HL-60/S4 treated with retinoic acid at 250 ng/mL for 4 days and 3 days (cell line): ENCODE results near the gene VDAC2.

ENCODE experiments used
- in situ Hi-C: fragments of 300-500 bp; cut with MboI; formaldehyde crosslinking; loops from 2 replicates; pipeline ENCODE4 v1.7.0; 2022; ENCODE audit warnings: low sequenced_read_pairs

VDAC2 gene

GRCh38 chr10:75228834-75229233, 18.2 kb downstream of the VDAC2 start:
- in situ Hi-C loops, result loop anchor here (25.0 kb wide), 1 partner anchor 967 kb away; no protein-coding TSS in a partner anchor

GRCh38 chr10:75229971-75230370, 19.4 kb downstream of the VDAC2 start:
- in situ Hi-C loops, result loop anchor here (25.0 kb wide), 1 partner anchor 968 kb away; no protein-coding TSS in a partner anchor

GRCh38 chr10:75230600-75231038, 20.0 kb downstream of the VDAC2 start:
- in situ Hi-C loops, result loop anchor here (25.0 kb wide), 1 partner anchor 968 kb away; no protein-coding TSS in a partner anchor

- in situ Hi-C loops, result loop anchor here (25.0 kb wide), 1 partner anchor 970 kb away; no protein-coding TSS in a partner anchor
Observed at GRCh38 chr10:75231672-75232581, 21.3 kb downstream of the VDAC2 start.

GRCh38 chr10:75233444-75234016, 22.9 kb downstream of the VDAC2 start:
- in situ Hi-C loops, result loop anchor here (25.0 kb wide), 1 partner anchor 971 kb away; no protein-coding TSS in a partner anchor

- in situ Hi-C loops, result loop anchor here (25.0 kb wide), 1 partner anchor 972 kb away; no protein-coding TSS in a partner anchor
Observed at GRCh38 chr10:75234017-75234682, 23.6 kb downstream of the VDAC2 start.

GRCh38 chr10:75234683-75235374, 24.2 kb downstream of the VDAC2 start:
- in situ Hi-C loops, result loop anchor here (25.0 kb wide), 1 partner anchor 973 kb away; no protein-coding TSS in a partner anchor

- in situ Hi-C loops, result loop anchor here (25.0 kb wide), 1 partner anchor 973 kb away; no protein-coding TSS in a partner anchor
Observed at GRCh38 chr10:75235375-75236177, 25.0 kb downstream of the VDAC2 start, which contains the start of gene COMTD1. TSS of gene COMTD1 (minus strand) at chr10:75235957. CDS start at chr10:75235928, 29 bp downstream.

GRCh38 chr10:75236178-75236825, 25.7 kb downstream of the VDAC2 start:
- in situ Hi-C loops, result loop anchor here (25.0 kb wide), 1 partner anchor 974 kb away; no protein-coding TSS in a partner anchor

- in situ Hi-C loops, result loop anchor here (25.0 kb wide), 1 partner anchor 976 kb away; no protein-coding TSS in a partner anchor
Observed at GRCh38 chr10:75238182-75239095, 27.8 kb downstream of the VDAC2 start.

- in situ Hi-C loops, result loop anchor here (25.0 kb wide), 1 partner anchor 977 kb away; no protein-coding TSS in a partner anchor
Observed at GRCh38 chr10:75239096-75239790, 28.6 kb downstream of the VDAC2 start.

GRCh38 chr10:75240329-75241076, 29.9 kb downstream of the VDAC2 start:
- in situ Hi-C loops, result loop anchor here (25.0 kb wide), 1 partner anchor 978 kb away; no protein-coding TSS in a partner anchor

GRCh38 chr10:75243426-75243825, 32.8 kb downstream of the VDAC2 start:
- in situ Hi-C loops, result loop anchor here (25.0 kb wide), 1 partner anchor 981 kb away; no protein-coding TSS in a partner anchor

- in situ Hi-C loops, result loop anchor here (25.0 kb wide), 1 partner anchor 982 kb away; no protein-coding TSS in a partner anchor
Observed at GRCh38 chr10:75244487-75245353, 34.1 kb downstream of the VDAC2 start.
